Measurements from ENCODE around the gene ANKRD55. TPM values are rescaled to one million over a fixed set of nuclear protein-coding genes. Genes with fewer than 3 reads are reported as not detected.

The ANKRD55 gene
- total RNA-seq, 1 donor from 2014 or later: not detected

DNA sequence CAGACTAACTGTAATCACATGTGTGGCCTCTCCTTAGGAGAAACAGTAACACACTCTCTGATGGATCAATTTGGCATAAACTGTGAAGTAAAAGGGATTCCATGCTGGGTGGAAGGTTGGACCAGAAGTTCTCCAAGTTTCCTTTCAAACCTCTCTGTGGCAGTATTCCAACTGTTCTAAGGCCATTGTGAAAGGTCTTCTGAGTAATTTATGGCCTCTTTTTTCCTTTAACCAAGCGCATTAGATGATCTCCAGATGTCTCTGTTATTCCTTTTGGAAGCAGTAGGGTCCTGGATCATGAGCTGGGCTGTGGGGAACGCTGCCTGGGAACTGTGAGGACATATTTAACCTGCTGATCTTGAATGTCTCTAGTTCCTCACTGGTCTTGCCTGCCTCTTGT is 157.8 kb downstream of the ANKRD55 start:
- Mint-ChIP-seq H3K27ac (no peak overlapping the region), H3K27me3 (no peaks in the 10 kb centered on the region), H3K4me1 (ENCODE audit: low read depth) (peaks cover 7% of the 10 kb centered on the region), H3K36me3 (ENCODE audit: insufficient read depth) (no peaks in the 10 kb centered on the region), H3K9me3 (ENCODE audit: low read depth) (no peaks in the 10 kb centered on the region), H3K4me3 (ENCODE audit: low read depth) (no peak overlapping the region)
- TF ChIP-seq, protein P1, sequence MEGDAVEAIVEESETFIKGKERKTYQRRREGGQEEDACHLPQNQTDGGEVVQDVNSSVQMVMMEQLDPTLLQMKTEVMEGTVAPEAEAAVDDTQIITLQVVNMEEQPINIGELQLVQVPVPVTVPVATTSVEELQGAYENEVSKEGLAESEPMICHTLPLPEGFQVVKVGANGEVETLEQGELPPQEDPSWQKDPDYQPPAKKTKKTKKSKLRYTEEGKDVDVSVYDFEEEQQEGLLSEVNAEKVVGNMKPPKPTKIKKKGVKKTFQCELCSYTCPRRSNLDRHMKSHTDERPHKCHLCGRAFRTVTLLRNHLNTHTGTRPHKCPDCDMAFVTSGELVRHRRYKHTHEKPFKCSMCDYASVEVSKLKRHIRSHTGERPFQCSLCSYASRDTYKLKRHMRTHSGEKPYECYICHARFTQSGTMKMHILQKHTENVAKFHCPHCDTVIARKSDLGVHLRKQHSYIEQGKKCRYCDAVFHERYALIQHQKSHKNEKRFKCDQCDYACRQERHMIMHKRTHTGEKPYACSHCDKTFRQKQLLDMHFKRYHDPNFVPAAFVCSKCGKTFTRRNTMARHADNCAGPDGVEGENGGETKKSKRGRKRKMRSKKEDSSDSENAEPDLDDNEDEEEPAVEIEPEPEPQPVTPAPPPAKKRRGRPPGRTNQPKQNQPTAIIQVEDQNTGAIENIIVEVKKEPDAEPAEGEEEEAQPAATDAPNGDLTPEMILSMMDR (IDR thresholded peaks at IDR 0.05; ENCODE audit: unreplicated experiment): no peak
- DNase-seq (ENCODE audit: low spot score, unreplicated experiment): no peak

- Mint-ChIP-seq H3K27ac (no peak overlapping the region), H3K36me3 (ENCODE audit: insufficient read depth) (no peaks in the 10 kb centered on the region), H3K9me3 (ENCODE audit: low read depth) (no peaks in the 10 kb centered on the region), H3K27me3 (no peaks in the 10 kb centered on the region), H3K4me1 (ENCODE audit: low read depth) (peaks cover 9% of the 10 kb centered on the region), H3K4me3 (ENCODE audit: low read depth) (no peak overlapping the region)
- DNase-seq (ENCODE audit: low spot score, unreplicated experiment): no peak
- TF ChIP-seq, protein P1 (IDR thresholded peaks at IDR 0.05; ENCODE audit: unreplicated experiment): no peak
These were observed 160.0 kb downstream of the ANKRD55 start for GRCh38 chr5:56072863-56073766.

- Mint-ChIP-seq H3K36me3 (ENCODE audit: insufficient read depth) (no peaks in the 10 kb centered on the region), H3K9me3 (ENCODE audit: low read depth) (no peaks in the 10 kb centered on the region), H3K27me3 (no peaks in the 10 kb centered on the region), H3K4me3 (ENCODE audit: low read depth) (no peak overlapping the region), H3K4me1 (ENCODE audit: low read depth) (peaks cover 9% of the 10 kb centered on the region), H3K27ac (no peak overlapping the region)
- TF ChIP-seq, protein P1 (IDR thresholded peaks at IDR 0.05; ENCODE audit: unreplicated experiment): no peak
- DNase-seq (ENCODE audit: low spot score, unreplicated experiment): no peak
These were observed 161.7 kb downstream of the ANKRD55 start for GRCh38 chr5:56071470-56071869.

GRCh38 chr5:56070851-56071465 is 162.2 kb downstream of the ANKRD55 start:
- Mint-ChIP-seq H3K36me3 (ENCODE audit: insufficient read depth) (no peaks in the 10 kb centered on the region), H3K27me3 (no peaks in the 10 kb centered on the region), H3K27ac (no peak overlapping the region), H3K4me3 (ENCODE audit: low read depth) (no peak overlapping the region), H3K9me3 (ENCODE audit: low read depth) (no peaks in the 10 kb centered on the region), H3K4me1 (ENCODE audit: low read depth) (peaks cover 9% of the 10 kb centered on the region)
- TF ChIP-seq, protein P1 (IDR thresholded peaks at IDR 0.05; ENCODE audit: unreplicated experiment): no peak
- DNase-seq (ENCODE audit: low spot score, unreplicated experiment): no peak

- Mint-ChIP-seq H3K27me3 (no peaks in the 10 kb centered on the region), H3K4me1 (ENCODE audit: low read depth) (peaks cover 9% of the 10 kb centered on the region), H3K27ac (peak overlapping the region; percentile 56), H3K9me3 (ENCODE audit: low read depth) (no peaks in the 10 kb centered on the region), H3K36me3 (ENCODE audit: insufficient read depth) (no peaks in the 10 kb centered on the region), H3K4me3 (ENCODE audit: low read depth) (no peak overlapping the region)
- DNase-seq (ENCODE audit: low spot score, unreplicated experiment): no peak
- TF ChIP-seq, protein P1 (IDR thresholded peaks at IDR 0.05; ENCODE audit: unreplicated experiment): no peak
These were observed 163.4 kb downstream of the ANKRD55 start for GRCh38 chr5:56069652-56070226.

Data from progenitor cell of endocrine pancreas (in vitro differentiated cells).